Measurements from ENCODE around the gene SYNRG. TPM values are rescaled to one million over a fixed set of nuclear protein-coding genes. Genes with fewer than 3 reads are reported as not detected.

SYNRG gene
- total RNA-seq, 1 experiment from 2014 or later, result 18.0 TPM

DNA sequence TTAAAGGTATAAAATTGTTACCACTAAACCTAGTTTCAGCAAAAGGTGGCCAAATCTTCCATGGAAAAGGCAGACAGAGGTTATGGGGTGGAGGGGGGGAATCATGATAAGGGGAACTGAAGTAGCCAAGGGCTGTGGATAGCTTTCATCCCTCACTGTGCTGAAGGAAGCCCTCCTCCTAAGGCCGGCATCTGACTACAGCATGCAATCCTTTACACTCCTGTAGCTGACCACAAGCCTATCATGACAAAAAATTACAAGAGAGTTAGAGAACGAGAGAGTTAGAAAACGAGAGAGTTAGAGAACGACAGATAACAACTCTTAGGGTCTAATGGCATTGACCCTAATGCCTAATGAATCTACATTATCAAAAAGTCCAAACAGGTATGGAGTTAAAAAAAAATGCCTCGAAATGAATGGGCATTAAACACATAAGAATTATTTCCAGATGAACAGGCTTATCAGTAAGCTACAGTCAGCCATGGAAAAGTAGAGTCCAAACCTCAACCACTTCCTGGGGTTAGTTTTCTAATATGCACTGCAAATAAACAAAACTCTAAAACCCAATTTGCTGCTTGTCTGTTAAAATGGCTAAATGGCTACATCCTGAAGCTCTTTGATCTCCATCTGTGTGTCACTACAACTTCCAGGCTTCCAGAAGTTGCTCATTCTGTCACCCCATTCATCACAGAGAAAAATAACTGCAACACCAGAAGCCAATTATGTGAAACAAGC, 89.8 kb downstream of the SYNRG start:
- no TSS peak for BruUV-seq (replicated peaks)
- intact Hi-C loops (cut with micrococcal nuclease), result no loop called here
- no peak overlapping the region for H3K4me3 Mint-ChIP-seq (ENCODE audit: unreplicated experiment)
- no peak overlapping the region for H3K27ac Mint-ChIP-seq (ENCODE audit: low read depth, unreplicated experiment)
- no peaks in the 10 kb centered on the region for H3K27me3 Mint-ChIP-seq (ENCODE audit: insufficient read depth, unreplicated experiment)
- ChIA-PET POLR2A (interaction anchor here (1.4 kb wide), 1 partner anchor 25 kb away, joined by 5 read pairs; no protein-coding TSS in a partner anchor), CTCF (interaction anchor here (1.1 to 2.0 kb wide), 2 partner anchors 144 to 146 kb away, joined by 5 to 7 read pairs; partner anchors contain the start of gene C17orf78)
- H3K4me1 Mint-ChIP-seq (ENCODE audit: insufficient read depth, unreplicated experiment), result no peaks in the 10 kb centered on the region
- H3K36me3 Mint-ChIP-seq (ENCODE audit: insufficient read depth, unreplicated experiment), result peaks cover 61% of the 10 kb centered on the region
- TF ChIP-seq, protein P1, sequence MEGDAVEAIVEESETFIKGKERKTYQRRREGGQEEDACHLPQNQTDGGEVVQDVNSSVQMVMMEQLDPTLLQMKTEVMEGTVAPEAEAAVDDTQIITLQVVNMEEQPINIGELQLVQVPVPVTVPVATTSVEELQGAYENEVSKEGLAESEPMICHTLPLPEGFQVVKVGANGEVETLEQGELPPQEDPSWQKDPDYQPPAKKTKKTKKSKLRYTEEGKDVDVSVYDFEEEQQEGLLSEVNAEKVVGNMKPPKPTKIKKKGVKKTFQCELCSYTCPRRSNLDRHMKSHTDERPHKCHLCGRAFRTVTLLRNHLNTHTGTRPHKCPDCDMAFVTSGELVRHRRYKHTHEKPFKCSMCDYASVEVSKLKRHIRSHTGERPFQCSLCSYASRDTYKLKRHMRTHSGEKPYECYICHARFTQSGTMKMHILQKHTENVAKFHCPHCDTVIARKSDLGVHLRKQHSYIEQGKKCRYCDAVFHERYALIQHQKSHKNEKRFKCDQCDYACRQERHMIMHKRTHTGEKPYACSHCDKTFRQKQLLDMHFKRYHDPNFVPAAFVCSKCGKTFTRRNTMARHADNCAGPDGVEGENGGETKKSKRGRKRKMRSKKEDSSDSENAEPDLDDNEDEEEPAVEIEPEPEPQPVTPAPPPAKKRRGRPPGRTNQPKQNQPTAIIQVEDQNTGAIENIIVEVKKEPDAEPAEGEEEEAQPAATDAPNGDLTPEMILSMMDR (IDR thresholded peaks at IDR 0.05; ENCODE audit: unreplicated experiment), result no peak
- H3K9me3 Mint-ChIP-seq (ENCODE audit: unreplicated experiment), result no peaks in the 10 kb centered on the region
- DNase-seq (ENCODE audit: unreplicated experiment), result no peak

DNA sequence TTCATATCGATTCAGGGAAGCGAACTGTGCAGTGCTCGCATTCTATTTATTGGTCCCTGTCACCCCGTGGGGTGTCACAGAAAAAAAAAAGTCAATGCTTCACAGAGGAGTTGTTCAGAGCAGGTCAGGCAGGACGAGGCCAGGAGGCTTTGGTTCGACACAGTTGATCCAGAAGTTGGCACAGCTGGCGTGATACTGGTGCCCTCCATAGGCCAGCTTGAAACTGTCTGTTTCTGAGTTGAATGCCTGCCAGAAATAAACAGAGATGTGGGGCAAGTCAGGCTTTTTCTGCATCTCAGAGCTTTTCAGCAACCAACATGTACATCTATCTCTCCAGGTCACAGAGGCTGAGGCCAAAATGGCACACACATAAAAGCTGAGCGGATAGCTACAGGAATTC, 90.4 kb downstream of the SYNRG start:
- no TSS peak for BruUV-seq (replicated peaks)
- no peak overlapping the region for H3K27ac Mint-ChIP-seq (ENCODE audit: low read depth, unreplicated experiment)
- DNase-seq (ENCODE audit: unreplicated experiment), result peak; percentile 5
- TF ChIP-seq, protein P1 (IDR thresholded peaks at IDR 0.05; ENCODE audit: unreplicated experiment), result no peak
- H3K4me3 Mint-ChIP-seq (ENCODE audit: unreplicated experiment), result no peak overlapping the region
- POLR2A ChIA-PET, result interaction anchor here (1.4 kb wide), 1 partner anchor 26 kb away, joined by 5 read pairs; no protein-coding TSS in a partner anchor
- peaks cover 62% of the 10 kb centered on the region for H3K36me3 Mint-ChIP-seq (ENCODE audit: insufficient read depth, unreplicated experiment)
- CTCF ChIA-PET, result interaction anchor here (1.1 to 2.0 kb wide), 2 partner anchors 143 to 146 kb away, joined by 5 to 7 read pairs; partner anchors contain the start of gene C17orf78
- intact Hi-C loops (cut with micrococcal nuclease), result no loop called here
- no peaks in the 10 kb centered on the region for H3K27me3 Mint-ChIP-seq (ENCODE audit: insufficient read depth, unreplicated experiment)
- no peaks in the 10 kb centered on the region for H3K9me3 Mint-ChIP-seq (ENCODE audit: unreplicated experiment)
- H3K4me1 Mint-ChIP-seq (ENCODE audit: insufficient read depth, unreplicated experiment), result no peaks in the 10 kb centered on the region

DNA sequence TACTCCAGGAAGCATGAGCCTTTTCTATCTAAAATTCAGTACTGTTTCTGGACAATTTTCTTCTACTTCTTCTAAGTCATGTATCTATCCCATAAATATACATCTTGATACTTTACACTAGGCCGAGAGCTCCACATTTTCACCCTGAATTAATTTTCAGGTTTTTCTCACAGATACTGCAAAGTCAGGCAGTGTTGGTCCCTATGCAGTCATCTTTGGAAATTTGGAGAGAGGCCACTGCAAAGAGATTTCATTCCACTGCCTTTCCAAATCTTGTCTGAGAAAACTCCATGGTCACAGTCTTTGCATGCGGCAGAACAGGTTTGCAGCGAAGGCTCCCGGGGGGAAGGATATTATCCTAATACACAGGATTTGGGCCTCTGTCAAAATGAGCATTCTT, 91.3 kb downstream of the SYNRG start:
- Mint-ChIP-seq H3K27ac (ENCODE audit: low read depth, unreplicated experiment) (no peak overlapping the region), H3K4me3 (ENCODE audit: unreplicated experiment) (no peak overlapping the region), H3K27me3 (ENCODE audit: insufficient read depth, unreplicated experiment) (no peaks in the 10 kb centered on the region), H3K4me1 (ENCODE audit: insufficient read depth, unreplicated experiment) (no peaks in the 10 kb centered on the region), H3K9me3 (ENCODE audit: unreplicated experiment) (no peaks in the 10 kb centered on the region), H3K36me3 (ENCODE audit: insufficient read depth, unreplicated experiment) (peaks cover 66% of the 10 kb centered on the region)
- DNase-seq (ENCODE audit: unreplicated experiment), result no peak
- ChIA-PET CTCF (interaction anchor here (0.7 to 1.4 kb wide), 4 partner anchors 8 to 145 kb away, joined by 3 to 4 read pairs (median 4); no protein-coding TSS in a partner anchor), POLR2A (interaction anchor here (1.0 kb wide), 1 partner anchor 34 kb away, joined by 3 read pairs; no protein-coding TSS in a partner anchor)
- TF ChIP-seq, protein P1 (IDR thresholded peaks at IDR 0.05; ENCODE audit: unreplicated experiment), result no peak
- intact Hi-C loops (cut with micrococcal nuclease), result no loop called here
- no TSS peak for BruUV-seq (replicated peaks)

DNA sequence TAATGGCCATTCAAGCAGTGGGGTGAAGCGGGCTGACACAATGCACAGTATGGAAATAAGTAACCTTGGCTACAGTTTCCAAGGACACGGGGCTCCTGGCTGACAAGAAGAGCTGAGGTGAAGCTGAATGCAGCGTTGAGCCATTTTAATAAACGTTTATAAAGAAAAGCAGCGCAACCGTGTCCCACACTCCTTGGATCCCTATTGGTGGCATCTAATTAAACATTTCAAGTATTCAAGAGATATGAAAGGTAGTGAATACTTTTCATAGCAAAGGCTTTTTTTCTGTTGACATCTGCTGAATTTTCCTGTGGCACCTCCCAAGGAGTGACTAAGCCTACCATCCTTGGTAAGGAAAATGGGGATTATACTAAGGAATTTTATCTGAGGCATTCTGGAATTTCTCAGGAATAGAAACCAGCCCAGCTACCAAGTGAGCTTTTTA, 93.1 kb downstream of the SYNRG start:
- intact Hi-C loops (cut with micrococcal nuclease), result no loop called here
- Mint-ChIP-seq H3K4me3 (ENCODE audit: unreplicated experiment) (no peak overlapping the region), H3K27ac (ENCODE audit: low read depth, unreplicated experiment) (no peak overlapping the region), H3K27me3 (ENCODE audit: insufficient read depth, unreplicated experiment) (no peaks in the 10 kb centered on the region), H3K4me1 (ENCODE audit: insufficient read depth, unreplicated experiment) (no peaks in the 10 kb centered on the region), H3K9me3 (ENCODE audit: unreplicated experiment) (no peaks in the 10 kb centered on the region), H3K36me3 (ENCODE audit: insufficient read depth, unreplicated experiment) (peaks cover 80% of the 10 kb centered on the region)
- TF ChIP-seq, protein P1 (IDR thresholded peaks at IDR 0.05; ENCODE audit: unreplicated experiment), result no peak
- no TSS peak for BruUV-seq (replicated peaks)
- CTCF ChIA-PET, result interaction anchor here (0.5 to 0.6 kb wide), 2 partner anchors 28 to 337 kb away, joined by 3 read pairs; no protein-coding TSS in a partner anchor
- POLR2A ChIA-PET, result interaction anchor here (0.6 to 0.9 kb wide), 3 partner anchors 28 to 126 kb away, joined by 3 read pairs; no protein-coding TSS in a partner anchor
- no peak for DNase-seq (ENCODE audit: unreplicated experiment)

Data from MCF 10A (cell line).